Fibroblast of lung (primary cell): ENCODE measurements around the gene SCUBE3. TPM values are rescaled to one million over a fixed set of nuclear protein-coding genes. Genes with fewer than 3 reads are reported as not detected.

Experiments
- DNase-seq, 2 donors: peaks; one replicate each; pipeline versions ENCODE4 v3.0.0 to v3.0.0-alpha.2; 2010; ENCODE audit warnings: low read depth in 2 of 2
- H2AFZ ChIP-seq: 2 replicates; pipeline ENCODE4 v1.5.1; 2012; ENCODE audit warnings: low read length, control low read depth, inconsistent platforms
- H3K27ac ChIP-seq: 2 replicates; pipeline ENCODE4 v1.5.1; 2011; ENCODE audit warnings: low read length, control low read depth; ENCODE audit not compliant: insufficient read depth
- H3K27me3 ChIP-seq: 2 replicates; pipeline ENCODE4 v1.5.1; 2011; ENCODE audit warnings: mild to moderate bottlenecking, low read length; ENCODE audit not compliant: control insufficient read depth, insufficient read depth
- H3K36me3 ChIP-seq: 2 replicates; pipeline ENCODE4 v1.5.1; 2011; ENCODE audit warnings: low read length; ENCODE audit not compliant: control insufficient read depth, insufficient read depth
- H3K4me1 ChIP-seq: 2 replicates; pipeline ENCODE4 v1.5.1; 2011; ENCODE audit warnings: low read length; ENCODE audit not compliant: control insufficient read depth, insufficient read depth; ENCODE audit errors: extremely low read depth
- H3K4me2 ChIP-seq: 2 replicates; pipeline ENCODE4 v1.5.1; 2011; ENCODE audit warnings: low read length, control low read depth; ENCODE audit not compliant: insufficient read depth; ENCODE audit errors: extremely low read depth
- H3K4me3 ChIP-seq, 4 experiments: fragments of 200-600 bp in 1 of 4; sonication (generic) in 1 of 4; replicated peaks in 1 of 4; 2 replicates each; pipeline ENCODE4 v1.5.1; 2011 to 2016; ENCODE audit warnings: low read length in 4 of 4, low read depth in 3 of 4, mild to moderate bottlenecking in 3 of 4, control low read depth in 2 of 4, inconsistent platforms in 1 of 4, mixed read lengths in 1 of 4; ENCODE audit not compliant: insufficient read depth in 1 of 4; ENCODE audit errors: control extremely low read depth in 1 of 4
- H3K79me2 ChIP-seq: 2 replicates; pipeline ENCODE4 v1.5.1; 2012; ENCODE audit warnings: mild to moderate bottlenecking, low read length, inconsistent platforms; ENCODE audit not compliant: control insufficient read depth, insufficient read depth
- H3K9ac ChIP-seq: 2 replicates; pipeline ENCODE4 v1.5.1; 2011; ENCODE audit warnings: mild to moderate bottlenecking, low read length, control low read depth; ENCODE audit not compliant: insufficient read depth
- H3K9me3 ChIP-seq: 2 replicates; pipeline ENCODE4 v1.5.1; 2012; ENCODE audit warnings: low read depth, low read length; ENCODE audit not compliant: control insufficient read depth, insufficient read depth
- H4K20me1 ChIP-seq: 2 replicates; pipeline ENCODE4 v1.5.1; 2011; ENCODE audit warnings: low read length; ENCODE audit not compliant: control insufficient read depth, insufficient read depth; ENCODE audit errors: extremely low read depth
- EZH2 ChIP-seq: IDR thresholded peaks from 2 replicates; pipeline ENCODE4 v1.5.1; 2012; ENCODE audit warnings: low read length, control low read depth, mild to moderate bottlenecking; ENCODE audit errors: missing control alignments
- polyA plus RNA-seq, 2 donors: library from polyadenylated mRNA; depleted of rRNA in 1 of 2; stranded (reverse) in 1 of 2; unstranded in 1 of 2; fragments of >200 nt; gene quantifications; 2 replicates each; pipeline ENCODE4 v1.2.1, GENCODE V29; 2011 to 2012; ENCODE audit warnings: missing spikeins in 1 of 2
- total RNA-seq: library from RNA; depleted of rRNA; stranded (reverse); fragments of >200 nt; gene quantifications from 2 replicates; pipeline ENCODE4 v1.2.1, GENCODE V29; 2014
- TF ChIP-seq, protein P1 (sequence below), 2 donors: IDR thresholded peaks in 1 of 2; conservative IDR thresholded peaks in 1 of 2; 1 replicate in 1 of 2; 2 replicates in 1 of 2; pipeline ENCODE4 v1.5.1; 2011 to 2012; ENCODE audit warnings: low read length in 2 of 2, control low read depth in 1 of 2, inconsistent platforms in 1 of 2, low read depth in 1 of 2, mild to moderate bottlenecking in 1 of 2

Gene SCUBE3
- total and polyA plus RNA-seq, 2 donors (not counting 1 experiment from before 2014, with no cell fraction given): under 0.01 to 1.2 TPM

DNA sequence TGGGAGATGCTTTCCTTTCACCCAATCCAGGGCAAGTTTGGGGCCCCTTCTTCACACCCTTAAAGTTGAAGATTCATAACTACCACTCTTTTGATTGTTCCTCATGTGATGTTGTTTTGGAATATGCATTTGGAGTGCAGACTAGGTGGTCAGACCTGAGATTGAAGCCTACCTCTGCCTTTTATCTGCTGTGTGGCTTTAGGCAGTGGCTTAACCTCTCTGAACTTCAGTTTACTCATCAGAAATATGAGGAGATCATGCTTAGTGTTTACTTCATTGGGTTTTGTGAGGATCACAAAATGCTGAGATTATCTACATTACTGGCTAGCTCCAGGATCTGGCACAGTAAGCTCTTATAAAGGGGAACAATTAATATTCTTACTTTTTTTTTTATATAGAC lies 46.3 kb upstream of the SCUBE3 start:
- Histone ChIP-seq H3K27me3 (no peaks in the 10 kb centered on the region), H2AFZ (no peak overlapping the region), H3K4me2 (no peak overlapping the region), H3K4me1 (peaks cover 10% of the 10 kb centered on the region), H3K79me2 (no peaks in the 10 kb centered on the region), H3K27ac (no peak overlapping the region), H4K20me1 (no peaks in the 10 kb centered on the region), H3K4me3 (no peak overlapping the region), H3K36me3 (no peaks in the 10 kb centered on the region), H3K9me3 (no peaks in the 10 kb centered on the region), H3K9ac (no peak overlapping the region)
- no peak for DNase-seq
- TF ChIP-seq, protein P1, sequence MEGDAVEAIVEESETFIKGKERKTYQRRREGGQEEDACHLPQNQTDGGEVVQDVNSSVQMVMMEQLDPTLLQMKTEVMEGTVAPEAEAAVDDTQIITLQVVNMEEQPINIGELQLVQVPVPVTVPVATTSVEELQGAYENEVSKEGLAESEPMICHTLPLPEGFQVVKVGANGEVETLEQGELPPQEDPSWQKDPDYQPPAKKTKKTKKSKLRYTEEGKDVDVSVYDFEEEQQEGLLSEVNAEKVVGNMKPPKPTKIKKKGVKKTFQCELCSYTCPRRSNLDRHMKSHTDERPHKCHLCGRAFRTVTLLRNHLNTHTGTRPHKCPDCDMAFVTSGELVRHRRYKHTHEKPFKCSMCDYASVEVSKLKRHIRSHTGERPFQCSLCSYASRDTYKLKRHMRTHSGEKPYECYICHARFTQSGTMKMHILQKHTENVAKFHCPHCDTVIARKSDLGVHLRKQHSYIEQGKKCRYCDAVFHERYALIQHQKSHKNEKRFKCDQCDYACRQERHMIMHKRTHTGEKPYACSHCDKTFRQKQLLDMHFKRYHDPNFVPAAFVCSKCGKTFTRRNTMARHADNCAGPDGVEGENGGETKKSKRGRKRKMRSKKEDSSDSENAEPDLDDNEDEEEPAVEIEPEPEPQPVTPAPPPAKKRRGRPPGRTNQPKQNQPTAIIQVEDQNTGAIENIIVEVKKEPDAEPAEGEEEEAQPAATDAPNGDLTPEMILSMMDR (conservative IDR thresholded peaks at IDR 0.05 in 1 of 2, IDR thresholded peaks at IDR 0.05 in 1 of 2; ENCODE audit: low read depth in 1 of 2, low read length in 2 of 2): no peak
- no peak for TF ChIP-seq EZH2

DNA sequence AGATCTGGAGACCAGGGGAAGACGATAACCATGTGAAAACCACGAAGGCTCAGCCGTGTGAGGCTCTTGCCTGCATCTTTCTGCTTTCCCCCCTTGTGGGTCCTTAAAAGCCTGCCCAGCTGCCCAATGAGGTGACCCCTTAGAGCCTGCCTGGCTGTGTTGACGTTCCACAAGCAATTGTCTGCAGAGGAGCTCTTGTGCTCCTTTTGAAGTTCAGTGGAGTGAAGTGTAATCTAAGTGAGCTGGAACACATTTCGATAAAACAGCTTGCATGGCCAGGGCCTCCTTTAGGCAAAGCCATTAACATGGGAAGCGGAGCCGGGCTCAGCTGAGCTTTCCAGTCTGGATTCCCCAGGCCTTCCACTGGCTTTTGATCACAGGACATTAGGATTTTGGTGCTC lies 45.3 kb upstream of the SCUBE3 start:
- TF ChIP-seq EZH2: no peak
- TF ChIP-seq, protein P1 (conservative IDR thresholded peaks at IDR 0.05 in 1 of 2, IDR thresholded peaks at IDR 0.05 in 1 of 2; ENCODE audit: low read depth in 1 of 2, low read length in 2 of 2): no peak
- Histone ChIP-seq H2AFZ (no peak overlapping the region), H3K79me2 (no peaks in the 10 kb centered on the region), H3K4me3 (no peak overlapping the region), H3K27me3 (no peaks in the 10 kb centered on the region), H4K20me1 (no peaks in the 10 kb centered on the region), H3K4me1 (peaks cover 10% of the 10 kb centered on the region), H3K9me3 (no peaks in the 10 kb centered on the region), H3K27ac (no peak overlapping the region), H3K4me2 (no peak overlapping the region), H3K36me3 (no peaks in the 10 kb centered on the region), H3K9ac (no peak overlapping the region)
- no peak for DNase-seq

DNA sequence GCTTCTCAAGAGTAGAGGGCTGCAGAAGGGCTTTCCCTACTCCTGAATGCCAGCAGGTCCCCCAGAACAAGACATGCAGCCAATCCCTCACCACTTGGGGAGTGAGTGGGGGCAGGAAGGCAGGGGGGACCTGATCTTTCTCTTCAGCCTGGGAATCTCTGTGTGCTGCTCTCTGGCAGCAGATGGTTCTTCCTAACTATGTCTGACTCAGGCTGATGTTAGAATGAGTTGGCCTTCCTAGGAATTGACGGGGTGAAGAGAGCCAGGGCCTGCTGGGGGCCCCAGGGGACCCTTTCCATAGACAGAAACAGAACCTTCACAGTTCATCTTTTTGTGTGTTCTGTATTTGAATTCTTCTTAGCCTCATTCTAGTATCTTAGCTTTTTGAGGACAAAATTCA lies 43.6 kb upstream of the SCUBE3 start:
- Histone ChIP-seq H3K27ac (peak overlapping the region; percentile 31), H3K4me3 (no peak overlapping the region), H2AFZ (no peak overlapping the region), H4K20me1 (no peaks in the 10 kb centered on the region), H3K27me3 (no peaks in the 10 kb centered on the region), H3K9ac (no peak overlapping the region), H3K9me3 (no peaks in the 10 kb centered on the region), H3K4me2 (no peak overlapping the region), H3K79me2 (no peaks in the 10 kb centered on the region), H3K36me3 (no peaks in the 10 kb centered on the region), H3K4me1 (peaks cover 10% of the 10 kb centered on the region)
- TF ChIP-seq, protein P1 (conservative IDR thresholded peaks at IDR 0.05 in 1 of 2, IDR thresholded peaks at IDR 0.05 in 1 of 2; ENCODE audit: low read depth in 1 of 2, low read length in 2 of 2): no peak
- TF ChIP-seq EZH2: no peak
- no peak for DNase-seq
